GM19328 (cell line): Measurements from ENCODE around the gene GRM7.

ENCODE experiments used
- ATAC-seq: cut with Tn5 transposase; IDR thresholded peaks from one replicate; pipeline ENCODE4 v1.9.1; 2021; ENCODE audit warnings: mild to moderate bottlenecking, moderate library complexity; ENCODE audit not compliant: unreplicated experiment

Gene GRM7

DNA sequence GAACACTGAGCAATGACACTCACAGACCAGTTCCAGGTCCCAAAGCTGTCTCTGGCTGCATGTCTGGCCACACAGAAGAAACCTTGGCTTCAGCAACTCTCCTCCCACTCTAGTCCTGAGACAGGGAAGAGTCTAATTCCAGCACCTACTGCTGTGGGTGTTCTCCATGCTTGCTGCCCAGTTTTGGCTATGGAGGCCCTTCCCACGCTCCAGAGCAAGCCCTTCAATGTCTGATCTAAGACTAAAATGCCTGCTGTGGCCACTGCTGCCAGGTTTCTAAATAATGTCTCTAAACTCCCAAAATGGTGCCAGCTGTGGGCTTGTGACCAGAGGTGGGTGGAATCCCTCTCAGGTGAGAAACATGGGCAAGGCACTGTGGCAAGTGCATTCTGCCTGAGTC, 531.3 kb downstream of the GRM7 start:
- ATAC-seq, result no peak

DNA sequence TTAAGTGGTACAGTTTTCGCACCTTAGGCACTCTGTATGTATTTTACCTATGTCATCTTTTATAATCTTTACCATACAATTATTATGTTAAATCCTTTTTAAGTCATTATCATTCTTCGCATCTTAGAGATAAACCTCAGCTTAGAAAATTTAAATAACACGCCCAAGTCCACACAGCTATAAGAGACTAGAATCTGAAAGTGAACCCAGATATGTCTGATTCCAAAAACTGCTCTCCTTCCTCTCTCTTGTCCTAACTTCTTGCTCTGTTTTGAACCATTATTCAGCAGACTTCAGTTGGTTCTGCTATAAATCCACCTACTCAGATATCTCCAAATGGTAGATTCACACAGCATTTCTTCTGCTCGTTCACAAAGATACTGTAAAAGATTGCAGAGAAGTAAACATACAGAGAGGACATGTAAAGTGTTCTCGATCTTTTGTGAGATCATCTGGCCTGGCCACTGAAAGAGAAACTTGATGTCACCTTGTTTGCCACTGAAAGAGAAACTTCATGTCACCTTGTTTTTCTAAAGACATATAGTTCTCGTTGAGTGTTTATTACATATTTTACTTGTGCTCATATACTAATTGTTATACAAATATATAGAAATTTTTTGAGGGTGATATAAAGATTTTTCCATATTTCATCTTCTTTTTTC, 533.2 kb downstream of the GRM7 start:
- no peak for ATAC-seq

GRCh38 chr3:7396534-7396933, 535.6 kb downstream of the GRM7 start:
- ATAC-seq, result no peak

GRCh38 chr3:7397097-7397496, 536.2 kb downstream of the GRM7 start:
- no peak for ATAC-seq

DNA sequence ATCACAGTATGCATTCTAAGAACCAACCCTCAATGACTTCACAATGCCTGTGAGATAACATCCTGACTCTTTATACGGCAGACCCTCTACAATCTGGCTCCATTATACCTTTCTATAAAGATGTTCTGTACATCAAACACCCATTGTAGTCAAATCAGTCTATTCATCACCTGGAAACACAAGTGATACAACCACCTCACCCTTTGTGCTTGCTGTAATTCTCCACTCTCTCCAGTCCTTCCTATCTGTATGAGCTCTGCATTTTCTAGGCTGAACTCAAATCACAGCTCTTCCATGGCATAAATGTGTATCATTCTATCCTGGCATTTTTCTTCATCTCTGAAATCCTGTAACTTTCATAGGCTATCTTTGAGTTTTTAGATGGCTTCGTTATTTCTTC, 539.4 kb downstream of the GRM7 start:
- ATAC-seq, result no peak

DNA sequence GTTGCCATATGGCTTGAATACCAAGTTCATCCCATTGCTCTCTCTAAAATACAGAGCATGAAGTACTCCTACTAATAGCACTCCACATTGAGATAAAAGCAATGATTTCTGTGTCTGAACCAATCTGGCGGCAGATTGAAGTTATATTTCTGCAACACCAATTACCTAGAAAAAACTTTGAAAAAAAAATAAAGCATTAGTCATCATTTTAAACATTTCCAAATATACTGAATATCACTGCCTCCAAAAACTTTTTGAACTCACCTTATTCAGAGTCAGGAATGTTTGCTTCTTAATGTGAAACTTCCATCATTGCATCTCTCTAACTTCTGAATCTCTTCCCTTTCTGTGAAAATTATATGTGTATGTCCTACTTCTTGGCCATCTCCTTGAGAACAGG, 540.5 kb downstream of the GRM7 start:
- ATAC-seq, result no peak

DNA sequence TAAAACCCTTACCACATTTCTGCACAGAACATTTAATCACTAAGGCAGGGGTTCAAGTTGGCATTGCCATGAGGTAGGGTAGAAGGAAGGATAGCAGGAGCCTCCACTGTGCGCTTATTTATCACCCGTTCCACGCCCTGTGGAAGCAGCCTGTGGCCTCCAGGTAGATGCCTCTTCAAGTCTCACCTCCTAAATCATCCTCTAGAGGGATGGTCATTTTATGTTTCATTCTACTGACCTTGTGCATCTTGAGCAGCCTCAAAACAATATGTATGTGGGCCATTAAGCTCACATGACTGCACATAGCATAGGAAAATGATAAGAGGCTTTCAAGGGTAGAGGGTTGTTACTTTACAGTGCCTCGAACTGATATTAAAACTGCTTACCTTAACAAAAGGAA, 546.2 kb downstream of the GRM7 start:
- no peak for ATAC-seq

DNA sequence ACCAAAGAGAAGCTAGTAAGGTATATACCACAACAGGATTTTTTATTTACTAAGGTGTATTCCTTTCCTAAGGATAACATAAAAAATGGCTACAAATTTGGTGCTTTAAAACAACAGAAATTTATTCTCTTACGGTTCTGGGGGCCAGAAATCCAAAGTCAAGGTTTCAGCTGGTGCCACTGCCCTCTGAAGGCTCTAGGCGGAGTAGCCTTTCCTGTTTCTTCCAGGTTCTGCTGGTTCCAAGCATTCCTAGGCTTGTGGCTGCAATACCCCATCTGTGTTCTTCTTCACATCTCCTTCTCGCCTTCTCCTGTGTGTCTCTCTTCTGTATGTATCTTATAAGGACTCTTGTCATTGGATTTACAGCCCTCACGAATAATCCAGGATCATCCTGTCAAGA, 549.9 kb downstream of the GRM7 start:
- no peak for ATAC-seq

DNA sequence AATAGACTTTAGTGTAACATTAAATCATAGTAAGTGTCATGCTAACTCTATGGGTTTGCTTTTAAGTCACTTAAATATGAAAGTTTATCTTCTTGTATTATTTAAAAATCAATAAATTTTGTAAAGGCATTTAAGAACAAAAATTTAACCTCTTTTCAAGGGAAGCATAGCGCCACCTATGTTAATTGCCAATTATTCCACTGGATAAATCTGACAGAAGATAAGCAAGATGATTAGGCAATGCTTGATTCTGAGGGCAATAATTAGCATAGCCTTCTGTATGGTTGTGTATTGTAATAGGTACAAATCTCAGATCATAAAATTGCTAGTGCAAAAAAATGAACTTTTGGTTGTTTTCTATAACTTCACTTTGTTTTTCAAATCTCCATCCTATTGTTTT, 560.1 kb downstream of the GRM7 start:
- ATAC-seq, result no peak

DNA sequence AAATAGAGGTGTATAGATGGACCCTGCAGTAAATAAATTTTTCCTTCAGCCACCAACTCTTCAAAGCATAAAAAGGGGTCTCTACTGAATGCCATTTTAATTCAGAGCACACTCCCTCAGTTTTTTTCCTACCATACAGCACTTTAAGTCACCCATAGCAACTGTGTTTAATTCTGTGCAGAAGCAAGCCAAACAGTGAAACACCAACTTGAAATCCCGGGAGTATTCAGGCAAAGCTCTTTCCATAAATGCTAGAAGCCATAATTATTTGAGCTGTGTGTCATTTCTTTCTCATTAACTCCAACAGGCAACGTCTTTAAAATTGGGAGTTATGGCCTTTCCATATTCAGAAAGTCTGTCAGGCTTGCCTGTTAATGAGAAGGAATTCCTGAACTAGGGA, 562.1 kb downstream of the GRM7 start:
- ATAC-seq, result no peak

GRCh38 chr3:7423995-7424394, 563.1 kb downstream of the GRM7 start:
- ATAC-seq, result no peak

- no peak for ATAC-seq
Observed at GRCh38 chr3:7428206-7428718, 567.3 kb downstream of the GRM7 start.

DNA sequence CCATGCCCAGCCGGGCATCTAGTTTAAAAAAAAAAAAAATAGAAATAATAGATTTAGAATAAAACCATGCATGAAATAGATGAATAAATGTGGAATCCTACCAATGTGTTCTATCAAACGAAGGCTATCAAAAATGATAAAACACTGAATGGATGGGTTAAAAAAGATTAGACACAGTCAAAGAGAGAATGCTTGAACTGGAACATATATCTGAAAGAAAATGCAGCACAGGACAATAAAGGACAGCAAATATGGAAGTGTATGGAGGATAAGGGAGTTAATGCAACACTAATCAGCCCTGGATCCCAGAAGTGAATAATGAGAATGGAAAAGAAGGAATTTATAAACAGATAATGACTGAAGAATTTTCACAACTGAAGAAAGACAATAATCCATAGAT, 571.7 kb downstream of the GRM7 start:
- no peak for ATAC-seq

DNA sequence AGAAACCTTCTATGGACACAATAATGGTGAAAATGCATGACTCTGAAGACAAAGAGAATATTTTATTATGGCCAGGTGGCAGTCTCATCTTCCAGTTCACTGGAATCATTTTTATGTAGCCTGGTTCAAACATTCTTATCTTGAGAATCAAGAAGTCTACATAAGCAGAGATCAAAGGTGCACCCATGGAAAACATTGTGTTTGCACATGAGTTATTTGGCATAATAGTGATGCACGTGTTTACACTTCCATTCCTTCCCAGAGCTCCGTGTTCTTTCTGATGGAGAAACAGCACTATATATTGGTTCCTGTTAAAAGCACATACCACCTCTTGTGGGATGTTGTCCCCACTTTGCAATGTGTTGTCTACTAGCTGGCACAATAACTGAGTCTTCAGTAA, 572.2 kb downstream of the GRM7 start:
- ATAC-seq, result no peak

GRCh38 chr3:7436542-7436941, 575.6 kb downstream of the GRM7 start:
- no peak for ATAC-seq

- no peak for ATAC-seq
Observed at GRCh38 chr3:7437231-7437630, 576.3 kb downstream of the GRM7 start.

- ATAC-seq, result no peak
Observed at GRCh38 chr3:7439101-7439680, 578.3 kb downstream of the GRM7 start.

GRCh38 chr3:7444886-7445285, 584.0 kb downstream of the GRM7 start:
- no peak for ATAC-seq

DNA sequence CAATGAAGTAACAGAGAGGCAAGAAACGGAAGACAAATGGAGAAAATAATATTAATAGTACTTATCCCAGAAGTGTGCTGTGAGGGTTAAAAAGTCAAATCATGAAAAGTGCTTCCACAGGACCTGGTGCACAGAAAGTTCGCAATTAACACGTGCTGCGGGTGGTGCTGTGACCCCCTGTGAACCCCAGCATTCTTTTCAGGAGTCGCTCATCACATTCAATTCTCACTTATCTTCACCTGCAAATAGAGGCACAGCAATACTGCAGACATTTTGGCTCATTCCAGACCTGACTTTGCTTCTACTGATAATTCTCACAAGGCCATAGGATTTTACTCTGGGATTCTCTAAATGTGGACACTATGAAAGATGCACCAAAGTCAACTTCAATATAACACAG, 584.4 kb downstream of the GRM7 start:
- no peak for ATAC-seq

- peak; percentile 97 for ATAC-seq
Observed at GRCh38 chr3:7447197-7447769, 586.4 kb downstream of the GRM7 start.

DNA sequence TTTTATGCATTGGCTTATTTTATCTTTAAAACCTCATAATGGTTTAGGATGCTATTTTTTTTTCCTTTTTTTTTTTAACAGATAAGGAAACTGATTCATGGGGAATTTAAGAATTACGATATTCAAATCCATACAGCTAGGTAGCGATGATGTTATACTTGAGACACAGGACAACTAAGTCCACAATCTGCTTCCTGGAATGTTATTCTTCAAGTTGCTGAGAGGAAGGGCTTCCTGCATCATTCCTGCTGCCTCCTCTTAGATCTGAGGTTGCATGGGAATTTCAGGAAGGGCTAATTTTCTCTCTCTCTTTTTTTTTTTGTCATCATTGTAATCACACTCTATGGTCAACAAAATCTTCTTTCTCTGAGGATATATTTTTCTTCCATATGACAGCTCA, 595.5 kb downstream of the GRM7 start:
- no peak for ATAC-seq

GRCh38 chr3:7461202-7461825, 600.4 kb downstream of the GRM7 start:
- ATAC-seq, result peak; percentile 66
